DOHH2 (cell line): ENCODE results near the gene EBNA1BP2.

Source experiments
- H3F3A ChIP-seq: fragments of 200-600 bp; sonication (generic), shearing (Covaris generic); 2 replicates; pipeline ENCODE4 v1.6.0; 2016; ENCODE audit warnings: antibody characterized with exemption, mild to moderate bottlenecking; ENCODE audit not compliant: control insufficient read depth, insufficient read depth
- H3K27ac ChIP-seq: fragments of 200-600 bp; sonication (generic); 2 replicates; pipeline ENCODE4 v1.5.1; 2014; ENCODE audit warnings: low read depth, mild to moderate bottlenecking, low read length, moderate library complexity
- H3K27me3 ChIP-seq: fragments of 200-600 bp; sonication (generic); 2 replicates; pipeline ENCODE4 v1.6.1; 2014; ENCODE audit warnings: mild to moderate bottlenecking, low read length, mixed read lengths; ENCODE audit not compliant: control insufficient read depth
- H3K36me3 ChIP-seq: fragments of 200-600 bp; sonication (generic); 2 replicates; pipeline ENCODE4 v1.6.1; 2014; ENCODE audit warnings: mild to moderate bottlenecking, low read length, moderate library complexity, mixed read lengths; ENCODE audit not compliant: control insufficient read depth
- H3K4me1 ChIP-seq: fragments of 200-600 bp; sonication (generic); 2 replicates; pipeline ENCODE4 v1.6.1; 2014; ENCODE audit warnings: mild to moderate bottlenecking, low read length, mixed read lengths; ENCODE audit not compliant: control insufficient read depth
- H3K4me2 ChIP-seq: fragments of 200-600 bp; sonication (generic); 2 replicates; pipeline ENCODE4 v1.6.0; 2014; ENCODE audit warnings: mild to moderate bottlenecking, low read length, moderate library complexity
- H3K4me3 ChIP-seq: fragments of 200-600 bp; sonication (generic); 2 replicates; pipeline ENCODE4 v1.5.1; 2014; ENCODE audit warnings: mild to moderate bottlenecking, low read length, mixed read lengths
- H3K79me2 ChIP-seq: fragments of 200-600 bp; sonication (generic); 2 replicates; pipeline ENCODE4 v1.6.1; 2014; ENCODE audit warnings: mild to moderate bottlenecking, low read length, mixed read lengths; ENCODE audit not compliant: control insufficient read depth
- H3K9me2 ChIP-seq: fragments of 200-600 bp; sonication (generic); replicated peaks from 2 replicates; pipeline ENCODE4 v1.6.1; 2014; ENCODE audit warnings: mild to moderate bottlenecking, low read length, mixed read lengths; ENCODE audit not compliant: control insufficient read depth
- H3K9me3 ChIP-seq: fragments of 200-600 bp; sonication (generic); 2 replicates; pipeline ENCODE4 v1.6.1; 2014; ENCODE audit warnings: antibody characterized with exemption, low read length, mixed read lengths; ENCODE audit not compliant: control insufficient read depth, insufficient read depth
- H4K20me1 ChIP-seq: fragments of 200-600 bp; sonication (generic); 2 replicates; pipeline ENCODE4 v1.6.0; 2014; ENCODE audit warnings: low read depth, mild to moderate bottlenecking, antibody characterized with exemption, low read length, moderate library complexity; ENCODE audit not compliant: control insufficient read depth, insufficient read depth
- EZH2phosphoT487 ChIP-seq: fragments of 200-600 bp; sonication (generic); IDR thresholded peaks from 2 replicates; pipeline ENCODE4 v1.6.1; 2017; ENCODE audit warnings: borderline replicate concordance, mild to moderate bottlenecking, antibody characterized with exemption, low read length, moderate library complexity, mixed read lengths
- TF ChIP-seq, protein P1 (sequence below): fragments of 200-600 bp; sonication (generic); IDR thresholded peaks from one replicate; pipeline ENCODE4 v1.5.1; 2014; ENCODE audit warnings: antibody characterized with exemption, mild to moderate bottlenecking, low read depth, low read length; ENCODE audit not compliant: poor library complexity, severe bottlenecking

Gene EBNA1BP2

DNA sequence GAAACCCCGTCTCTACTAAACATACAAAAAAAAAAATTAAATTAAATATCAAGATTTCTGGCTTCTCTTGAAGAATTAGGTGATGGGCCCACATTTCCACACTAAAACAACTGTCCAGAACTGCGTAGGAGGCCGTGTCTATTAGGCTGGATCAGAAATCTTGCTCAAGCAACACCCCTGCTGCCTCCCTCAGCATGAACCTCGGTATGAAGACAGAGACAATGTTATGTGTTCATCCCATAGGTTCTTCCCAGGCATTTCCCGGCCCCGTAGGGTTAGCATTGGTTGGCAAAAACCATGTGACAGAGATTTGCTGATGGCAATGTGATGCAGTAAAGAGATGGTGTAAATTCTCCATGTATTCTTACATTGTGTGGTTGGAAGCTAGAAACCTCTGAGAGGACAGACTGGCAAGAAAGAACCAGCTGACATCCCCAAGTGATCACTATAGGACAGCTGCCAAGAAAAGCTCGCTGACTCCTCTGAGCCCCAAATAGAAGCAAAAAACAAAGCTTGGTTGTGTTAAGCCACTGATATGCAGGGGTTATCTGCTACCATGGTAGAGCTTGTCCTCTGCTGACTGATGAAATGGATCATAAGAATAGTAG lies 34.5 kb downstream of the EBNA1BP2 start:
- no peaks in the 10 kb centered on the region for H3K9me3 ChIP-seq
- no peaks in the 10 kb centered on the region for H4K20me1 ChIP-seq
- no peaks in the 10 kb centered on the region for H3K4me1 ChIP-seq
- no peak for TF ChIP-seq EZH2phosphoT487
- TF ChIP-seq, protein P1, sequence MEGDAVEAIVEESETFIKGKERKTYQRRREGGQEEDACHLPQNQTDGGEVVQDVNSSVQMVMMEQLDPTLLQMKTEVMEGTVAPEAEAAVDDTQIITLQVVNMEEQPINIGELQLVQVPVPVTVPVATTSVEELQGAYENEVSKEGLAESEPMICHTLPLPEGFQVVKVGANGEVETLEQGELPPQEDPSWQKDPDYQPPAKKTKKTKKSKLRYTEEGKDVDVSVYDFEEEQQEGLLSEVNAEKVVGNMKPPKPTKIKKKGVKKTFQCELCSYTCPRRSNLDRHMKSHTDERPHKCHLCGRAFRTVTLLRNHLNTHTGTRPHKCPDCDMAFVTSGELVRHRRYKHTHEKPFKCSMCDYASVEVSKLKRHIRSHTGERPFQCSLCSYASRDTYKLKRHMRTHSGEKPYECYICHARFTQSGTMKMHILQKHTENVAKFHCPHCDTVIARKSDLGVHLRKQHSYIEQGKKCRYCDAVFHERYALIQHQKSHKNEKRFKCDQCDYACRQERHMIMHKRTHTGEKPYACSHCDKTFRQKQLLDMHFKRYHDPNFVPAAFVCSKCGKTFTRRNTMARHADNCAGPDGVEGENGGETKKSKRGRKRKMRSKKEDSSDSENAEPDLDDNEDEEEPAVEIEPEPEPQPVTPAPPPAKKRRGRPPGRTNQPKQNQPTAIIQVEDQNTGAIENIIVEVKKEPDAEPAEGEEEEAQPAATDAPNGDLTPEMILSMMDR, result no peak
- peaks cover 17% of the 10 kb centered on the region for H3K27me3 ChIP-seq
- no peak overlapping the region for H3K4me2 ChIP-seq
- H3K9me2 ChIP-seq, result no peaks in the 10 kb centered on the region
- H3K4me3 ChIP-seq, result no peak overlapping the region
- H3F3A ChIP-seq, result no peaks in the 10 kb centered on the region
- no peaks in the 10 kb centered on the region for H3K79me2 ChIP-seq
- no peaks in the 10 kb centered on the region for H3K36me3 ChIP-seq
- H3K27ac ChIP-seq, result no peak overlapping the region

DNA sequence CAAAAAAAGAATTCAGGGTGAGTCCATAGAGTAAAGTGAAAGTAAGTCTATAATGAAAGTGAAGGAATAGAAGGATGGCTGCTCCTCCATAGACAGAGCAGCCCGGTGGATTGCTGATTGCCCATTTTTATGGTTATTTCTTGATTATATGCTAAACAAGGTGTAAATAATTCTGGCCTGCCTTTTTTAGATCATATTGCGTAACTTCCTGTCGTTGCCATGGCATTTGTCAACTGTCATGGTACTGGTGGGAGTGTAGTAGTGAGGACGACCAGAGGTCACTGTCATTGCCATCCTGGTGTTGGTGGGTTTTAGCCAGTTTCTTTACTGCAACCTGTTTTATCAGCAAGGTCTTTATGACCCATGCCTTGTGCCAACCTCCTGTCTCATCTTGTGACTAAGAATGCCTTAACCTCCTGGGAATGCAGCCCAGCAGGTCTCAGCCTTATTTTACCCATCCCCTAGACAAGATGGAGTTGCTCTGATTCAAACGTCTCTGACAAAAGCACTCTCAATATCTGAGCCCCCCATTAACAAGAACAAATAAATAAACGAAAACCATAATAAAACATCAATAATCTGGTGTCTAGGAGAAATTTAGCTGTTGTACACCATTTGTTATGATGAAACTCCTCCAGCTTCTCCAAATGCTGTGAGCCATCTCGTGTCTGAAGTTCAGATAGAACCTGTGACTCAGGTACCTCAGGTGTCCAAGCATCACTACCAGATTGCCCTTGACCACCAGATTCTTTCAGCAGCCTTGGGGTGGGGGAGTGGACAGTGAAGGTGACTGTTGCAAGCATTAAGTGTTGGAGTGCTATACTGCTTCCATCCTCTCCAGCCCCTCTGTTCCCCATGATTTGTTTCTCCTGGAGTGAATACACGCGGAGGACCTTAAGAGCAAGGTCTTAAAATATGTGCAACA lies 36.0 kb downstream of the EBNA1BP2 start:
- no peaks in the 10 kb centered on the region for H3K4me1 ChIP-seq
- no peaks in the 10 kb centered on the region for H3F3A ChIP-seq
- H4K20me1 ChIP-seq, result no peaks in the 10 kb centered on the region
- TF ChIP-seq, protein P1, result no peak
- no peak for TF ChIP-seq EZH2phosphoT487
- no peak overlapping the region for H3K27ac ChIP-seq
- no peak overlapping the region for H3K4me2 ChIP-seq
- no peak overlapping the region for H3K4me3 ChIP-seq
- H3K79me2 ChIP-seq, result no peaks in the 10 kb centered on the region
- no peaks in the 10 kb centered on the region for H3K36me3 ChIP-seq
- peaks cover 17% of the 10 kb centered on the region for H3K27me3 ChIP-seq
- H3K9me2 ChIP-seq, result no peaks in the 10 kb centered on the region
- no peaks in the 10 kb centered on the region for H3K9me3 ChIP-seq

DNA sequence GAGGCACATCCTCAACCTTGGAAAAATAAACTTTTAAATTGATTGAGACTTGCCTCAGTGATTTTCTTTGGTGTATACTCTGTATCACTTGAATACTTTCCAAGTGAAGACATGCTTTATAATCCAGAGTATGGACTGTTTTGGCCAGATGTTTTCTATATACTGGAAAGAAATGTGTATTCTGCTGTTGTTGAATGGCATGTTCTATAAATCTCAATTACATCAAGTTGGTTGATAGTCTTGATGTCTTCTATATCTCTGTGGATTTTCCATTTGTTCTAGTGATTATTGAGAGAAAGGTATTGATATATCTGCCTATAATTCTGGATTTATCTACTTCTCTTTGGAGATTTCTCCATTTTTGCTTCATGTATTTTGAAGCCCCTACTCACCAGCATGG lies 37.5 kb downstream of the EBNA1BP2 start:
- H3K79me2 ChIP-seq, result no peaks in the 10 kb centered on the region
- no peak overlapping the region for H3K4me3 ChIP-seq
- no peaks in the 10 kb centered on the region for H3K4me1 ChIP-seq
- TF ChIP-seq, protein P1, result no peak
- TF ChIP-seq EZH2phosphoT487, result no peak
- H4K20me1 ChIP-seq, result no peaks in the 10 kb centered on the region
- H3K9me3 ChIP-seq, result no peaks in the 10 kb centered on the region
- no peaks in the 10 kb centered on the region for H3K36me3 ChIP-seq
- H3K27ac ChIP-seq, result no peak overlapping the region
- H3K4me2 ChIP-seq, result no peak overlapping the region
- no peaks in the 10 kb centered on the region for H3F3A ChIP-seq
- H3K27me3 ChIP-seq, result peaks cover 17% of the 10 kb centered on the region
- H3K9me2 ChIP-seq, result no peaks in the 10 kb centered on the region
